ENCODE results near the gene SMARCA4. TPM values are rescaled to one million over a fixed set of nuclear protein-coding genes. Genes with fewer than 3 reads are reported as not detected.

Gene SMARCA4
- 140 TPM for total RNA-seq

GRCh38 chr19:10960314-10961072 lies at the start of gene SMARCA4:
SMARCA4 (plus strand) TSS chr19:10961030; CDS start chr19:10984152, 23,122 bp downstream.
- DNase-seq (ENCODE audit: low spot score) = peak; percentile 96

- DNase-seq (ENCODE audit: low spot score) = no peak
Observed at GRCh38 chr19:10911579-10912363, 49.1 kb upstream of the SMARCA4 start.

GRCh38 chr19:10912619-10913018 lies 48.2 kb upstream of the SMARCA4 start:
- no peak for DNase-seq (ENCODE audit: low spot score)

GRCh38 chr19:10913716-10914340 lies 47.0 kb upstream of the SMARCA4 start:
- no peak for DNase-seq (ENCODE audit: low spot score)

GRCh38 chr19:10915130-10916091 lies 45.4 kb upstream of the SMARCA4 start:
- no peak for DNase-seq (ENCODE audit: low spot score)

GRCh38 chr19:10916602-10917001 lies 44.2 kb upstream of the SMARCA4 start:
- no peak for DNase-seq (ENCODE audit: low spot score)

GRCh38 chr19:10918359-10918758 lies 42.5 kb upstream of the SMARCA4 start:
- no peak for DNase-seq (ENCODE audit: low spot score)

GRCh38 chr19:10919352-10920287 lies 41.2 kb upstream of the SMARCA4 start:
- DNase-seq (ENCODE audit: low spot score) = no peak

GRCh38 chr19:10920288-10920655 lies 40.6 kb upstream of the SMARCA4 start:
- no peak for DNase-seq (ENCODE audit: low spot score)

- no peak for DNase-seq (ENCODE audit: low spot score)
Observed at GRCh38 chr19:10920781-10921180, 40.0 kb upstream of the SMARCA4 start.

GRCh38 chr19:10921199-10921909 lies 39.5 kb upstream of the SMARCA4 start:
- DNase-seq (ENCODE audit: low spot score) = no peak

GRCh38 chr19:10921910-10922637 lies 38.8 kb upstream of the SMARCA4 start:
- DNase-seq (ENCODE audit: low spot score) = no peak

- no peak for DNase-seq (ENCODE audit: low spot score)
Observed at GRCh38 chr19:10922638-10923014, 38.2 kb upstream of the SMARCA4 start.

GRCh38 chr19:10923260-10924112 lies 37.3 kb upstream of the SMARCA4 start:
- DNase-seq (ENCODE audit: low spot score) = no peak

- no peak for DNase-seq (ENCODE audit: low spot score)
Observed at GRCh38 chr19:10924597-10924996, 36.2 kb upstream of the SMARCA4 start.

- DNase-seq (ENCODE audit: low spot score) = no peak
Observed at GRCh38 chr19:10927730-10928562, 32.9 kb upstream of the SMARCA4 start.
